Activated gamma-delta T cell treated with Interleukin-2 at 50 U/mL for 16 hours (primary cell): ENCODE measurements around the gene PDIA2.
A peak's percentile ranks its signal among the peaks of the same experiment; 100 is the strongest.
"Not testable (repeated sequence)": the region's sequence is repeated elsewhere in the genome, so short reads cannot be mapped to it uniquely, and the experiment has no call there.

Source experiments
- DNase-seq: peaks from one replicate; pipeline ENCODE4 v3.0.0-alpha.2; 2020

The PDIA2 gene, protein sequence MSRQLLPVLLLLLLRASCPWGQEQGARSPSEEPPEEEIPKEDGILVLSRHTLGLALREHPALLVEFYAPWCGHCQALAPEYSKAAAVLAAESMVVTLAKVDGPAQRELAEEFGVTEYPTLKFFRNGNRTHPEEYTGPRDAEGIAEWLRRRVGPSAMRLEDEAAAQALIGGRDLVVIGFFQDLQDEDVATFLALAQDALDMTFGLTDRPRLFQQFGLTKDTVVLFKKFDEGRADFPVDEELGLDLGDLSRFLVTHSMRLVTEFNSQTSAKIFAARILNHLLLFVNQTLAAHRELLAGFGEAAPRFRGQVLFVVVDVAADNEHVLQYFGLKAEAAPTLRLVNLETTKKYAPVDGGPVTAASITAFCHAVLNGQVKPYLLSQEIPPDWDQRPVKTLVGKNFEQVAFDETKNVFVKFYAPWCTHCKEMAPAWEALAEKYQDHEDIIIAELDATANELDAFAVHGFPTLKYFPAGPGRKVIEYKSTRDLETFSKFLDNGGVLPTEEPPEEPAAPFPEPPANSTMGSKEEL

DNA sequence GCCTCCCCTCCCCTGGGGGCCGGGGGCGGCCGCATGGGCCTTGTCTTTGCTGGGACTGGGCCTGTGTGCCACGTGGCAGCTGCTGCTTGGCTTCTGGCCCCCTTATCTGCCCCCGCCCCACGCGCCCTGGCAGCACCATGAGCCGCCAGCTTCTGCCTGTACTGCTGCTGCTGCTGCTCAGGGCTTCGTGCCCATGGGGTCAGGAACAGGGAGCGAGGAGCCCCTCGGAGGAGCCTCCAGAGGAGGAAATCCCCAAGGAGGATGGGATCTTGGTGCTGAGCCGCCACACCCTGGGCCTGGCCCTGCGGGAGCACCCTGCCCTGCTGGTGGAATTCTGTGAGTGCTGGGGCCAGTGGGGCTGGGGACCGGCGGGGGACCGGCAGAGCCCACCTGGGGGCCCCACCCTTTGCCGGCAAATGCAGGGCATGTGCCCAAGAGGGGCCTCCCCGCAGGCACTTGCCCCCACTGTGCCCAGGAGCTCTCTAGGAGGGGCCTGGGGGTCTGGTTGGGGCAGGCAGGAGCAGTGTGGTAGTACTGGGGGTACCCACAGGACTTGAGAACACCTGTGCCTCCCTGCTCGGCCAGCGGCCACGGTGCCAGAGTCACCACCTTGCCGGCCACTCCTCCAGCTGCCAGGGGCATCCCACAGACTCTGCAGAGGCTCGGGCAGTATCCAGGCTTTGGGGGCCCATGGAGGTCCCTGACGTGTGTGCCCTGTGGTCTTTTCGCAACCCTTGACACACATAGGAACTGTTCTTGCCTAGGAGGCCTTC lies at the start of gene PDIA2:
PDIA2 (plus strand) TSS at position 132 of the 773 bp plus-strand sequence; CDS start at position 138, 6 bp downstream.
- DNase-seq, result no peak

GRCh38 chr16:234468-235305 lies 48.3 kb upstream of the PDIA2 start, which contains the start of gene FAM234A:
Gene FAM234A (plus strand): TSS chr16:234821. CDS start chr16:254414, 19,593 bp downstream.
- DNase-seq, result peak; percentile 94

GRCh38 chr16:239948-240277 lies 43.1 kb upstream of the PDIA2 start:
- DNase-seq, result no peak

DNA sequence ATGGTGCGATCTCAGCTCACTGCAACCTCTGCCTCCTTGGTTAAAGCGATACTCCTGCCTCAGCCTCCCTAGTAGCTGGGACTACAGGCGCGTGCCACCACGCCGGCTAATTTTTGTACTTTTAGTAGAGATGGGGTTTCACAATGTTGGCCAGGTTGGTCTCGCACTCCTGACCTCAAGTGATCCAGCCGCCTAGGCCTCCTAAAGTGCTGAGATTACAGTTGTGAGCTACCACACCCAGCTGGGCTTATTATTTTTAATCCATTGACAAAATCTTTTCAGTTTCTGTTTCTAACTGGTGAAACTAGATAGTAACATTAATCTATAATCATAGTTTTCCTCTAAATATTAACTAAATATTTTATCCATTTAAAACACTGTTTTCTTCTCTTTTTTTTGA lies 42.4 kb upstream of the PDIA2 start:
- DNase-seq, result no peak

DNA sequence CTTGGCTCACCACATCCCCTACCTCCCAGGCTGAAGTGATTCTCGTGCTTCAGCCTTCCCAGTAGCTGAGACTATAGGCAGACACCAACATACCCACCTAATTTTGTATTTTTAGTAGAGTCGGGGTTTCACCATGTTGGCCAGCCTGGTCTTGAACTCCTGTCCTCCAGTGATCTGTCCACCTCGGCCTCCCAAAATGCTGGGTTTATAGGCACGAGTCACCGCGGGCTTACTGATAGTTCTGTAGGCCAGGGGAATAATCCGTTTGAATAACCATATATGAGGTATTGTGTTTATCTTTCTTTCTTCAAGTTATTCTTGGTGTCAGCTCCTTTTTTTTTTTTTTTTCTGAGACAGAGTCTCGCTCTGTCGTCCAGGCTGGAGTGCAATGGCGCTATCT lies 40.7 kb upstream of the PDIA2 start:
- no peak for DNase-seq

GRCh38 chr16:243348-243747 lies 39.6 kb upstream of the PDIA2 start:
- DNase-seq, result no peak

GRCh38 chr16:245105-245504 lies 37.9 kb upstream of the PDIA2 start:
- no peak for DNase-seq

GRCh38 chr16:247027-247426 lies 35.9 kb upstream of the PDIA2 start:
- DNase-seq, result no peak

- DNase-seq, result no peak
Observed at GRCh38 chr16:249431-249830, 33.5 kb upstream of the PDIA2 start.

DNA sequence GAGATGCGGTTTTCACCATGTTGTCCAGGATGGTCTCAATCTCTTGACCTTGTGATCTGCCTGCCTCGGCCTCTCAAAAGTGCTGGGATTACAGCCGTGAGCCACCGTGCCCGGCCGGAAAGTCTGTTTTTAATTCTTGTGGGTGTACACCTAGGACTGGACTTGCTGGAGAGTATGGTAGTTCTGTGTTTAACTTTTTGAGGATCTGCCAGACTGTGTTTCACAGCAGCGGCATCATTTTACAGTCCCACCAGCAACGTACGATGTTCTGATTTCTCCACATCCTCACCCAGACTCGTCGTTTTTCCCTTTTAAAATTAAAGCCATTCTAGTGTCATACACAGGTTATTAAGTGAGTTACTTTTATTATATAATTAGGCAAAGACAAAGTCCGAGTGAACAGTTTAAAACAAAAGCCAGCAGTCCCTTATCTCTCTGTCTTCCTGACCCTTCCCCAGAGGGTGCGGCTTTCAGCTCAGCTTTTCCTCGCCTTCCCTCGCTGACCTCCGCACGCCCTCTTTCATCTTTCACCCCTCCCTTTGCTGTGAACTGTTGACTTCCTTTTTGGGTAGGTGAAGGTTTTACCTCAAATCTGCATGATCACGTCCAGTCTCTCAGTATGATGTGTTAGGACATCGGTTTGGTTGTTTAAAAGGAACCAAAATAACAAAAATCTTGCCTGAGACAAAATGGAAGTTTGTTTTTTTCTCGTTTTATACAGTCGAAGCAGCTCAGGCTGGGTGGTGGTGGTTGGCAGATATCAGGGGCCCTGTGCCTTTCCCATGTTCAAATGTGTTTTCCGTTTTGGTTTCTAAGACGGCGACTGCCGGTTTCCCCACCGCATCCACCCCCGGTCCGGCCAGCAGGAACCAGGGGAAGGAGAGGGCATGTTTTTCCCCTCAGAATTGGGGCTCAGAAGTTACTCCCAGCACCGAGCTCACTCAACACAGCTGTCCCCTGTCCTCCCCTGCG lies 30.3 kb upstream of the PDIA2 start:
- no peak for DNase-seq

- DNase-seq, result no peak
Observed at GRCh38 chr16:253833-254232, 29.1 kb upstream of the PDIA2 start.

DNA sequence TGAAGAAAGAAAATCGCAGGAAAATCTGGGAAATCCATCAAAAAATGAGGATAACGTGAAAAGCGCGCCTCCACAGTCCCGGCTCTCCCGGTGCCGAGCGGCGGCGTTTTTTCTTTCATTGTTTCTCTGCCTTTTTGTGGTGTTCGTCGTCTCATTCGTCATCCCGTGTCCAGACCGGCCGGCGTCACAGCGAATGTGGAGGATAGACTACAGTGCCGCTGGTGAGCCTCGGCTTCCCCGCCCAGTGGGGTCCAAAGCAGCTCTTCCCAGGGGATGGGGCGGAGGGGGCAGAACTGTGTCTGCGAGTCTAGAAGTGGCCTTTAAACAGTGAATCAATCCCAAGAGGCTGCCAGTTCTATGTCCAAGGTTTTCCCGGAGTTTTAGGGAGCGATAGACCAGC lies 28.5 kb upstream of the PDIA2 start:
- no peak for DNase-seq

- no peak for DNase-seq
Observed at GRCh38 chr16:255183-255582, 27.8 kb upstream of the PDIA2 start.

GRCh38 chr16:258091-258490 lies 24.9 kb upstream of the PDIA2 start:
- DNase-seq, result not testable (repeated sequence)

DNA sequence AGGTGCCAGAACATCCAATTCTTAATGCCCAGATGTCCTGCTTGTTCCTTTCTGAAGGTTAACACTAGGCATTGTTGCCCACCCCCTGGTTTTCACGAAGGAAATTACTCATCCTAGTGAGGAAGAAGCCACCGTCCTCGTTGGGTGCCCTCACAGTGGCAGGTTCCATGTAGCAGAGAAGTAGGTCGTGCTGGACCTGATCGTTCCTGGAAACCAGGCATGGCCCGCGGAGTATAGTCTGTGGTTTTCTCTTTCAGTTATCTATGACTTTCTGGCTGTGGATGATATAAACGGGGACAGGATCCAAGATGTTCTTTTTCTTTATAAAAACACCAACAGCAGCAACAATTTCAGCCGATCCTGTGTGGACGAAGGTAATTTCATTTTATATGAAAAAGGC lies 23.7 kb upstream of the PDIA2 start:
- no peak for DNase-seq

DNA sequence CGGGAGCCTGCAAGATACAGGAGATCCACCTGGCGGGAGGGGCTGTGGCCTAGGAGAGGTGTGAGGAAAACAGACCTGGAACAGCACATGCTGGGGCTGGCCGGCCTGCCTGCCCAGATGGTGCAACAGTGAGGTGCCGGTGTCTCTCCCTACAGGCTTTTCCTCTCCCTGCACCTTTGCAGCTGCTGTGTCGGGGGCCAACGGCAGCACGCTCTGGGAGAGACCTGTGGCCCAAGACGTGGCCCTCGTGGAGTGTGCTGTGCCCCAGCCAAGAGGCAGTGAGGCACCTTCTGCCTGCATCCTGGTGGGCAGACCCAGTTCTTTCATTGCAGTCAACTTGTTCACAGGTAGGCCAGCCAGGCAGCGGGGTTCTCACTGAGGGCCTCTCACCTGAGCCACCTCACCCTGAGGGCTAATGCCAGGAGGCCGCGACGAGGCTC lies 23.1 kb upstream of the PDIA2 start:
- DNase-seq, result no peak

DNA sequence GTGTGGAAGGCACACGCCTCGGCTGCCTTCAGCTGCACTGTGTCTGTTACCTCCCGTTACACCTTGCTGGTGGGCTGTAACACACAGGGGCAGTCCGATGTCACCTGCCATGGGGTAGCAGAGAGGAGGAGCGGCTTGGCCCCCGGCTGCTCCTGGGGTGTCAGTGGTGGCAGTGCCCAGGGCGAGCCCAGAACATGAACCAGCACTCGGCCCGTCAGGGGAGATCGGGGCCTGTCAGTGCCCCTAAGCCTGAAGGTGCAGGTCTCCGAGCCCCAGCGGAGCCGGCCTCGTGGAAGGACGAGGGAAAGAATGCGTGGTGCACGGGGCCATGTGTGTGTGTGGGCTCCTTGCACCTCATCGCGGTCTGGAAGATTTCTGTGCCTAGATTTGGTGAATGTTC lies 22.6 kb upstream of the PDIA2 start:
- no peak for DNase-seq

DNA sequence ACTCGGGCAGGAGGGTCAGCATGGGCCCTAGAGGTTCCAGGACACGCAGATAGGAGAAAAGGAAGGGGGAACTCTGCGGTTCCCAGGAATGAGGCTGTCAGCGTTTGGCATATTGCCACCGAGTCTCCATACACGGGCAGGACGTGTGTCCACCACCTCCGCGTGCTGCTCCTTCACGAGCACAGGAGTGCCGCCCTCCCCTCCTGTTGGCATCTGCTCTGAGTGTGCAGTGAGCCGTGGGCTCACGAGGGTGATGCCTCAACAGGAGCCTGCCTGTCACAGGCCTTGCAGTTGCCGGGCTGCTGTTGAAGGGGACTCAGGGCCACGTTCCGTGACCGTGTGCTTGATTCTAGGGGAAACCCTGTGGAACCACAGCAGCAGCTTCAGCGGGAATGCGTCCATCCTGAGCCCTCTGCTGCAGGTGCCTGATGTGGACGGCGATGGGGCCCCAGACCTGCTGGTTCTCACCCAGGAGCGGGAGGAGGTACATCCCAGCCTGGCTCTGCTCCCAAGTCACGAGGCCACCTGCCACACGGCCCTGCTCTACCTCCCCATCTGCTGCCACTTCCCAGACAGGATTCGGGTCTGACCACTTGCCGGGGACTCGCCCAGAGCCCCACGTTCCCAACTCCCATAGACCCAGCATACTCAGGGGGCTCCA lies 21.8 kb upstream of the PDIA2 start:
- DNase-seq, result no peak

- DNase-seq, result no peak
Observed at GRCh38 chr16:262121-262745, 20.7 kb upstream of the PDIA2 start.

DNA sequence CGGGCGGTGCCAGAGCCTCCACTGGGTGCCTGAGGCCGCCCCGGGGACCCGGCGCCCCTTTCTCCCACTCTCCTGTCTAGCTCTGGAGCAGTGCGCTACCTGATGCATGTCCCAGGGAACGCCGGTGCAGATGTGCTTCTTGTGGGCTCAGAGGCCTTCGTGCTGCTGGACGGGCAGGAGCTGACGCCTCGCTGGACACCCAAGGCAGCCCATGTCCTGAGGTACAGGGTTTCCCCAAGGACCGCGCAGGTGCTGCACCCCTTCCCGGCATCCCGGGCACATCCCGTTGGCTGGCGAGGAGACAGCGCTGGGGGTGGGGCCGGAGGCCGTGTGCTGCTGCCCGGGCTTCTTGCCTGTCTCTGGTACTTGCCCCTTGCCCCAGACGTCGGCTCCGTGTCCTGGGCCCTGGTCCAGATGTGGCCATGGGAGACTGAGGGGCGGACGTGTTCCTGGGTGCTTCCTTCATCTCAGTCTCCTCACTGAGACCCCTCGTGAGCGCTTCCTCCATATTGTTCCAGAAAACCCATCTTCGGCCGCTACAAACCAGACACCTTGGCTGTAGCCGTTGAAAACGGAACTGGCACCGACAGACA lies 19.7 kb upstream of the PDIA2 start:
- DNase-seq, result no peak
